HG02884 (cell line): Measurements from ENCODE around the gene TGFBR2.

Experiments
- ATAC-seq: cut with Tn5 transposase; IDR thresholded peaks from one replicate; pipeline ENCODE4 v1.9.1; 2021; ENCODE audit warnings: mild to moderate bottlenecking, moderate library complexity; ENCODE audit not compliant: unreplicated experiment

Gene TGFBR2

DNA sequence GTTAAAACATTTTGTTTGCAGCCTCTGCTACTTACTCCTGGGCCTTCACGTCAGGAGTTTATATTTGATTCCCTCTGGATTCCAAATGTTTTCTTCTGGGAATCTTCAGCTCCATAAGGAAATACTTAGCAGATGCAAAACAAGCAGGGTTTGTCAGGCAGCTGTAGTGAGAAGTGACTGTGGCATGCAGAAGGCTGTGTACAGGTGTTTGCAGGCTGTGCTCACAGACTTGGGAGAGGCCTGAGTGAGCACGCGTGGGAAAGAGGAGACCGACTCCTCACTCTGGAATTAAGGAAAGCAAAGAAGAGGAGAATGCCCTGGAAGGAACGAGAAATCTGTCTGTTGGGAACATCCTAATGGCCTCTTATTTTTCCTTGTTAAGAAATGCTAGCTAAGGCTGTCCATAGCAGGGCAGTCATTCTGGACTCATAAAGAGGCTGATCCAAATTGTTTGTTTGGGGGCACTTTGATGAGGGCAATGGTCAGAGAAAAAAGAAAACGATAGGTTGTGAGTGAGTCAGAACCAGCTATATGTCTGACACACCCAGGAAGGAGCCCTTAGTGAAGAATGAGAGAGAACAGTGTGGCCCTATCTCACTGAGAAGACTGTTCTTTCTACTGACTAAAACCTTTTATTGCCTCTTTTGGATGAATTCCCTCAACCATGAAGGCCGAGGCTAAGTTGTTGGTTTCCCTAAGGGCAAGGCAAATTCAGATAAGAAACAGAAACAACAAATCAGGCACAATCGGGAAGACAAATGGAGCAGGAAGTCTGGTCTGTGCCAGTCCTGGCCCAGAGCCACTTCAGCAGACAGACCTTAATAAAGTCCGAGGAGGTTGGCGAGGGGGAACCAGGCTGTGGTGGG, 82.6 kb downstream of the TGFBR2 start:
- no peak for ATAC-seq

DNA sequence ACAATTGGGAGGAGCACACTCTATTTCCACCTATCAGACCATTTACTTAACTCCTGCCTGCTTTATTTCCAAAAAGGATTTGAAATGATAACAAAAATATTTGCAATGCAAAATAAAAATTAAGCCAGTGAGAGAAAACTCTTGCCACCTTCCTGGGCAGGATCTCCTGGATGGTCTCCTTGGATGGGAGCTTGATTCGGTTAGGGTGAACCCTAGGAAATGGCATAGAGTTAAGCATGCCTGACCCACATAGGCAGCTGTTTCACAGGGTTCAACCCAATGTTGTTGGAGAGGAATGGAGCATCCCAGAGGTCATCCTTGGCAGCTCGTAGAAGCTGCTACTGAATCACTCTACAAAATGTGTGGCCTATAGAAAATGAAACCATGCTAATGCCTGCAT, 83.8 kb downstream of the TGFBR2 start:
- no peak for ATAC-seq

DNA sequence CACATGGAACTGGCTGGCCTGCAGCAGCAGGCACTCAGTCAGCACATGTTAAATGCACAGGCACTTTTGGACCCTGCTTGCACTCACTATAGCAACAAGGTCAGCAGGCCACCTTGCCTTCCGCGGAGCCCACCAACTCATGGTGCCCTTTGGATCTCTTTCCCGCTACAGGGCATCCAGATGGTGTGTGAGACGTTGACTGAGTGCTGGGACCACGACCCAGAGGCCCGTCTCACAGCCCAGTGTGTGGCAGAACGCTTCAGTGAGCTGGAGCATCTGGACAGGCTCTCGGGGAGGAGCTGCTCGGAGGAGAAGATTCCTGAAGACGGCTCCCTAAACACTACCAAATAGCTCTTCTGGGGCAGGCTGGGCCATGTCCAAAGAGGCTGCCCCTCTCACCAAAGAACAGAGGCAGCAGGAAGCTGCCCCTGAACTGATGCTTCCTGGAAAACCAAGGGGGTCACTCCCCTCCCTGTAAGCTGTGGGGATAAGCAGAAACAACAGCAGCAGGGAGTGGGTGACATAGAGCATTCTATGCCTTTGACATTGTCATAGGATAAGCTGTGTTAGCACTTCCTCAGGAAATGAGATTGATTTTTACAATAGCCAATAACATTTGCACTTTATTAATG, 85.0 kb downstream of the TGFBR2 start:
- no peak for ATAC-seq

DNA sequence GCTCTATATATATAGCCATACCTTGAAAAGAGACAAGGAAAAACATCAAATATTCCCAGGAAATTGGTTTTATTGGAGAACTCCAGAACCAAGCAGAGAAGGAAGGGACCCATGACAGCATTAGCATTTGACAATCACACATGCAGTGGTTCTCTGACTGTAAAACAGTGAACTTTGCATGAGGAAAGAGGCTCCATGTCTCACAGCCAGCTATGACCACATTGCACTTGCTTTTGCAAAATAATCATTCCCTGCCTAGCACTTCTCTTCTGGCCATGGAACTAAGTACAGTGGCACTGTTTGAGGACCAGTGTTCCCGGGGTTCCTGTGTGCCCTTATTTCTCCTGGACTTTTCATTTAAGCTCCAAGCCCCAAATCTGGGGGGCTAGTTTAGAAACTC, 85.5 kb downstream of the TGFBR2 start:
- no peak for ATAC-seq

DNA sequence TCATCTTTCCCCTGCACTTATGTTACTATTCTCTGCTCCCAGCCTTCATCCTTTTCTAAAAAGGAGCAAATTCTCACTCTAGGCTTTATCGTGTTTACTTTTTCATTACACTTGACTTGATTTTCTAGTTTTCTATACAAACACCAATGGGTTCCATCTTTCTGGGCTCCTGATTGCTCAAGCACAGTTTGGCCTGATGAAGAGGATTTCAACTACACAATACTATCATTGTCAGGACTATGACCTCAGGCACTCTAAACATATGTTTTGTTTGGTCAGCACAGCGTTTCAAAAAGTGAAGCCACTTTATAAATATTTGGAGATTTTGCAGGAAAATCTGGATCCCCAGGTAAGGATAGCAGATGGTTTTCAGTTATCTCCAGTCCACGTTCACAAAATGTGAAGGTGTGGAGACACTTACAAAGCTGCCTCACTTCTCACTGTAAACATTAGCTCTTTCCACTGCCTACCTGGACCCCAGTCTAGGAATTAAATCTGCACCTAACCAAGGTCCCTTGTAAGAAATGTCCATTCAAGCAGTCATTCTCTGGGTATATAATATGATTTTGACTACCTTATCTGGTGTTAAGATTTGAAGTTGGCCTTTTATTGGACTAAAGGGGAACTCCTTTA, 86.2 kb downstream of the TGFBR2 start:
- no peak for ATAC-seq

DNA sequence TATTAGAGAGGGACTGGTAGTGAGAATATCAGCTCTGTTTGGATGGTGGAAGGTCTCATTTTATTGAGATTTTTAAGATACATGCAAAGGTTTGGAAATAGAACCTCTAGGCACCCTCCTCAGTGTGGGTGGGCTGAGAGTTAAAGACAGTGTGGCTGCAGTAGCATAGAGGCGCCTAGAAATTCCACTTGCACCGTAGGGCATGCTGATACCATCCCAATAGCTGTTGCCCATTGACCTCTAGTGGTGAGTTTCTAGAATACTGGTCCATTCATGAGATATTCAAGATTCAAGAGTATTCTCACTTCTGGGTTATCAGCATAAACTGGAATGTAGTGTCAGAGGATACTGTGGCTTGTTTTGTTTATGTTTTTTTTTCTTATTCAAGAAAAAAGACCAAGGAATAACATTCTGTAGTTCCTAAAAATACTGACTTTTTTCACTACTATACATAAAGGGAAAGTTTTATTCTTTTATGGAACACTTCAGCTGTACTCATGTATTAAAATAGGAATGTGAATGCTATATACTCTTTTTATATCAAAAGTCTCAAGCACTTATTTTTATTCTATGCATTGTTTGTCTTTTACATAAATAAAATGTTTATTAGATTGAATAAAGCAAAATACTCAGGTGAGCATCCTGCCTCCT, 87.2 kb downstream of the TGFBR2 start:
- peak; percentile 93 for ATAC-seq

DNA sequence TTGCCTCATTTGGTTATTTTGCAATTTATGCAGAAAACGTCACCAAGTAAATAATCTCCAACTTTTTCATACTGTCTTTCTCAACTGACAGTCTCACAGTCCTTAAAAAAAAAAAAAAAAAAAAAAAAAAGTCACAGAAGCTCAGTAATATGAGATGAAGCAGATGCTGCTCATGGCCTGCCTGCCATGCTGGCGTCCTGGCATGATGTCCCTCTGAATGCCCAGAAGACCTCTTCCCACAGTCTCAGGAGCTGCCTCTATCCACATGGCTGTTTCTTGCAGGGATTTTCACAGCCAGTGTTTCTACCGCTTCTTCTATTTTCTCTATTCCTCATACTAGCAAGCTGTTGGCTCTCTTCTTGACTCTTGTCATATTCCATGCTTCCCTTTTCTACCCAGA, 87.7 kb downstream of the TGFBR2 start:
- ATAC-seq: no peak

DNA sequence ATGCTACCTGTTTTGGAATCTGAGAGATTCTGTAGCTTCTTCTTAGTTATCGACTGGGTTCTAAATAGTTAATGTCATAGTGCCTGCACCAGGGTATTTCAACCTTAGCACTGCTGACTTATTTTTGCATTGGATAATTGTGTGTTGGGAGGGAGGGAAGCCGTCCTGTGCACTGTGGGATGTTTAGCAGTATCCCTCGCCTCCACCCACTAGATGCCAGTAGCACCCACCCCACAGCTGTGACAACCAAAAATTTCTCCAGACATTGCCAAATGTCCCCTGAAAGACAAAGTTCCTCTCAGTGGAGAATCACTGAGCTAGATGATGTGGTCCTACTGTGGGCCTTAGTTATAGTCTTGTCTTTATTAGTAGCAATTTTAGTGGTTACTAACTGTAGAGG, 88.3 kb downstream of the TGFBR2 start:
- no peak for ATAC-seq

DNA sequence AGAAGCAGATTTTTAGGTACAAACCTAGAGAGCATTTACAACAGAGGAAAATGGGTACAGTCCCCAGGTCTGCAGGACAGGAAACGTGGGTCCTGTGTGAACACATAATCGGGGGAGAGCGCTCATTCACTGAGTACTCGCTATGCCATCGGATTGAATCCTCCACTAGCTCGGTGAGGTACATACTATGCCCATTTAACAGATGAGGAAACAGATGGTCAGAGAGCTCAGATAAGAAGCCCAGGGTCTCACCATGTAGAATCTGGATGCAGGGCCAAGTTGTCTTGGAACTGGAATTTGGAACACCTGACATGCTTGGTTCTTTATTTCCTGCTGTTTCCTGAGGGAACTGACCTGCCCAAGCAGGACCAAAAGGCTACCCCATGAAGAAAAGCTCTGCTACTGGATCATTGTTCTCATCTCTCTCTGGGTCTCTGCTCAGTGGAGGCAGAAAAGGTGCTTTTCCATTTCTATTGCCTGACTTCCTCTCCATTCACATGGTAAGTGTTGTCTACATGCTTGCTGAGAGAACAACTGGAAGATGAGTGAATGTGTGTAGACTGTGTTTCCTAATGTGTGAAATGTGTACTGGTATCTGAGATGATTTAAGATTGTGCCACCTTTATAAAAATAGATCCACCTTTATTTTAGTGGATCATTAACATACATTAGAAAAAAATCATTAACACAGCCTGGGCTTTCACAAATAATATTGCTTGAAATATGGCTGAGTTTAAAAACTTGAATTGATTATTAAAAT, 89.1 kb downstream of the TGFBR2 start:
- no peak for ATAC-seq

DNA sequence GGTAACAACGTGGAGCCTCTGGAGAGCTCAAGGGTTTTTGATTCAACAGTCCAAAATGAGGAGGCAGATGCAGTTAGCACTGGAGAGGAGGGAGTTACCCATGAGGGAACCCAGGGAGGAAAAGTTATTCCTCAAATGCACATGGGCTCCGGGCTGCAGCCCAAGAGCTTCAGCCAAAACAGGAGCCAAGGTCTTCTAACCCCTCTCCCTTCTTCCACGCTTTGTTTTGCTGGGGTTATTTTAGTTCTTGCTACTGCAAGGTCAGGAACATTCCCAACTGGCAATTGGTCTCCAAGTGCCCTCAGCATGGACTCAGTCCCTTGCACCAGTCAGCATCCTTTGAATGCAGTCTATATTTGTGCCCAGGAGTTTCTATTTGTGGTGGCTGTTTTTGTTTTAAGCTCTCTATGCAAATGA, 90.0 kb downstream of the TGFBR2 start:
- no peak for ATAC-seq

DNA sequence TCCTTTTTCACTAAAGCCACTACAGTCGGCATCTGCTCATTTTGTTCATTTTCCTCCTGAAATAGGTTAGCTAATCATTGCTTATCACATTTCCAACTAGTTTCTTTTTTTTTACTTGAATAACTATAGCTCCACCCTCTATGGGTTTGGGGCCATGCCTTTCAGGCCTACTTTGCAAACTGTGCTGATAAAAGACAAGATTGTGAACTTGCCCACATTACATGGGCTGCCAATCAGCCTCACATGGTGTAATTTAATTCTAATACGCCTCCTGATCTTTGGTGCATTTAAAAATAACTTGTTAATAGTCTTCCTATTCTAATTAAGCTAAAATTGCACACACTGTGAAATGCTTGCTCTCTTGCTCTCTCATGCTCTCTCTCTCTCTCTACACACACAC, 90.5 kb downstream of the TGFBR2 start:
- no peak for ATAC-seq

DNA sequence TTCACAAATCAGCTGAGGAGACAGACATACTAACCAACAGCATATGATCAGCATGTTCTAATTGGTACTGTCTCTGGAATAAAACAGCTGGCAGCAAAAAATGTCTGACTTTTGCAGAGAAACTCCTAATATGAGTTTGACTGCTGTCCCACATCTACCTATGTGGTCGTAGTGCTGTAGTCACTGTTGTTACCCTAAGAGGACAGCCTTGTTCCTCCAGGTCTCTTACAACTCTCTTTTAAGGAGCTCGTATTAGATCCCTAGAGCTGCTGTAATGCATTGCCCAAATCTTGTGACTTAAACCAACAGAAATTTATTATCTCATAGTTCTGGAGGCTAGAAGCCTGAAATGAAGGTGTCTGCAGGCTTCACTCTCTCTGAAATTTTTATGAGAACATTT, 92.1 kb downstream of the TGFBR2 start:
- ATAC-seq: no peak

DNA sequence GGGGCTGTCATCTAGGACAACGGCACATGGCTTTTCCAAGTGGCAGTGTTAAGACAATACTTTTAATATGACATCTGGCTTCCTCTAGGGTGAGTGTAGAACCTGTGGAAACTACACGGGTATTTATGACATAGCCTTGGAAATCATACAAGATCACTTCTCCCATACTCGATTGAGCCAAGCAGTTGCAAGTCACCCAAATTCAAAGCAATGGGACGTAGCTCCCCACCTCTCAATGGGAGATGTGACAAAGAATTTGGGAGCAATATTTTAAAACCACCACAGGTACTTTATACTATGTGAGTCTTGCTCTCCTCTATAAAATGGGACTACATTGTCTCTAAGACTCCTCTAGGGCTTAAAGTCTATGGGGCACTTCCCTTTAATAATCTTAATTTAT, 93.5 kb downstream of the TGFBR2 start:
- no peak for ATAC-seq

DNA sequence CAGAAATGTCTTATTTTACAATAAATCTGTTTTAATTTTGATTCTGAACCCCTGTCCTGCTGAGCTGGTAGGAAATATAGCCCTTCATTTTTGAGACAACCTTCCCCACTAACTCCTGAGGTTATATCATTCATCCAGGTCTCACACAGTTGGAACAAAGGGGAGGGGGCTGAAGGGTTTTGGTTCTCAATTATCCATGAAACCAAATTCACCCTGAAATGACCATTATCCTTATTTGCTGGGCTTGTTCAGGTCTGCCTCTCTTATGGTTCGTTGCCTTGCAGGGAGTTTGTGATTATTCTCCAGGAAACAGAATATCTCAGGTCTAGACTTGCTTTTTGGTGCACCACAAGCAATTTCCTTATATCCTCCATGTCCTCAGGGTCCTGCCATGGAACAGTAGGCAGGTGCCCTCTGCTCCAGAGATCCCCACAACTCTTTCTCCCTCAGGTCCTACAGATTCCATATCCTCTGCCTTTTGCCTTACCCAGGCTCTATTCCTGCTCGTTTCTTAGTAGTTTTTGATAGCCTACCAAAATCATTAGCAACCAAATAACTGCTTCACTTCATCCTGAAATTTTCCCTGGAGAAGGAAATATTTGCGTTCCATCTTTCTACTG, 94.4 kb downstream of the TGFBR2 start:
- ATAC-seq: no peak

DNA sequence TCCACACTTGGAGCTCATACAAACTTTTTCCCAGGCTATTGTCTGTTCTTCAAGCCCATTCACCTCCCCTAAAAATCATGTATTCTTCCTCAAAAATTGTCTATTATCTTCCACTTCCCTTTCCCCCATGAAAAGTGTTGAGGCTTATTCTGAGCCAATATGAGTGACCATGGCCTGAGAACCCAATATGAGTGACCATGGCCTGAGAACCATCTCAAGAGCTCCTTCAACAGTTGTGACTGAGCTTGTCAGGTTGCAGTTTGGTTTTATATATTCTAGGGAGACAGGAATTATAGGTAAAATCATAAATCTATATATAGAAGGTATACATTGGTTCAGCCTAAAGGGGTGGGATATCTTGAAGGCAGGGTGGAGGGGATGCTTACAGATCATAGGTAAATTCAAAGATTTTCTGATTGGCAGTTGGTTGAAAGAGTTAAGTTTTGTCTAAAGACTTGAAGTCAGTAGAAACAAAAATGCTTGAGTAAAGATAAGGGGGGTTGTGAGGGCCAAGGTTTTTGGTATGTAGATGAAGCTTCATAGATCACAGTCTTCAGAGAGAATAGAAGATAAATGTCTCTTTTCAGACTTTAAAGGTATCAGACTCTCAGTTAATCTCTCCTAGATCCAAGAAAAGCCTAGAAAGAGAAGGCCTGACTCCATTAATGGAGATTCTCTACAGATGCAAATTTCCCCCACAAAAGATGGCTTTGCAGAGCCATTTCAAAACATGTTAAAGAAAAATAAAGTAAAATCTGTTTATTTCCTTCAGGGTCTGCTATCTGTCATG, 95.8 kb downstream of the TGFBR2 start:
- no peak for ATAC-seq

DNA sequence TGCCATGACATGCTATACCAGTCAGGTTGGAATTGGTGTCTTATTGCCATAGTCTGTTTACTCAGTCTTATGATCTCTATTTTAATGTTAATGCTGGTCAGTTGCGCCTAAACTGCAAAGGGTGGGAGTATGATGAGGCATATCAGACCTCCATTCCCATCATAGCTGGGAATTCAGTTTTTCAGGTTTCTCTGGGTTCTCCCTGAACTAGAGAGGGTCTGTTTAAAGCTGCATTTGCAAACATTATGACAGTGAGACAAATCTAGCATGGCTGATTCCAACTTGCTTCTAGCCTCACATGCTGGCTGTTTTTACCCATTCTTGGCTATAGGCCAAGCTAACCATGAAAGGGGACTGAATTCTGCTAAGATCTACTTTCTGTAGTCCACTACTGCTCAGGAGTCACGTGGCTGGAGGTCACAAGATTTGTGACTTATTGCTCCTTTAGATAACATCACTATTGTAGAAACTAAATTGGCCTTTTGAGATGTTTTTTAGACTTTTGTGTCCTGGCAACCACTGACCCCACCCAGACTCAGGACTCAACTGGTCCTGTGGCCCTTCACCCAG, 96.5 kb downstream of the TGFBR2 start:
- ATAC-seq: no peak

DNA sequence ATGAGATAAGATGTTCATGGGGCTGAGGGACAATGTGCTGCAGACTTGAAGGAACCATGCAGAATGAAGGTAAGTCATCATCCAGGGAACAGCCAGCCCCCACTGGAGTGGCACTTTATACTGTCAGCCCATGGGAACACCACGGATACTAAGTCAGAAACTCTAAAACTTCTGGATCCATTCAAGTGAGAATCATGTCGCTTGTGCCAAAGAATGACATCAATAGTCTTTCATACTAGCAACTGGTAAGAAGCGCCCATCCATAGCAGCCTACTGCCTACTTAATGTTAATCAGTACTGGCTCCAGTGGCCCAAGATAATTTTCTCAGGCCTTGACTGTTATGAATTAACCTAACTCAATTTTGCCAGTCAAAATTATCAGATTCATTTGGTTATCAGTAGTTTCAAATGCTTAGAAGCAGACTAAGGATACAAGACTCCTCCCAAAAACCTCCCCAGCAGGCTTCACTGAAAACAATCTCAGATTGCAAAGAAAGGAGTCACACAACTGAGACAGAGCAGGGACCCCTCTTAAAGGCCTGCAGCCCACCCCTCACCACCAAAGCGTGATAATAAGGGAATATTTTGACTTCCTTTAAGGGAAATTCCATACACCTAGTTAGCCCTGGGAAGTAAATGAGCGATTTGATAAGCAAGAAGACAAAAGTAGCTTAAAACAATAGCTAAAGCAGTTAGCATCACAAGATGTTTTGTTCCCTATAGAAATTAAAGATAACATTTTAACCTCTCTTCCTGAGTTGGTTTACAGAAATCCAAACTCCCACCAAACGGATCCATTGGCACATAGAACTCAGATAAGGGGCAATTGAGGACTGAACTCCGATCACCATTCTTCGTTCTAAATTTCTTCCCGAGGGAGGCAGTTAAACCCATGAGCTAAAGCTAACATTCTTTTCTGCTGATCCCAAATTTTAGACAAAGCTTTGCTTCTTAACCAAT, 98.8 kb downstream of the TGFBR2 start:
- ATAC-seq: no peak

DNA sequence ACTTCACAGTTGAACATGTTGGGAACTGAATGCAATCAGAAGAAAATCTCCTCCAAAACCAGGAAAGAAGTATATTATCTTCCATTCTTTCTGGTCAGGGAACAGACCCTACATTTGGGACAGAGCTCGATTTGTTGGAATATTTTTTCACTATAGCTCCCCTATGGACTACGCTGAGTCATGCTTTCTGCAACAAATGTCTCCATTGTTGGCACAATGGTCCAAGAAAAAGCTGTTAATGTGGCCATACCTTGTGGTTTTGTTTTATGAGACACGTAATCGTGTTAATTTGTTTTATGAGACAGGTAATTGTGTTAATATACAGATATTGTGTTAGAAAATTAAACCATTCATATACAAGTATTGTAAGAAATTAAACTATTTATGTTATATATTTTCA, 101.4 kb downstream of the TGFBR2 start:
- ATAC-seq: no peak
